Caco-2 (cell line): ENCODE measurements around the gene ATP1A1. TPM values are rescaled to one million over a fixed set of nuclear protein-coding genes. Genes with fewer than 3 reads are reported as not detected.

Experiments
- BruUV-seq: library from RNA; stranded (reverse); fragments of 400-500 nt; replicated peaks from 2 replicates; lab custom pipeline; 2021; lab: Mats Ljungman, UMichigan
- CTCF ChIA-PET: fragments of 300-600 bp; sonication (Branson Sonifier 250); formaldehyde crosslinking; loops from one replicate; lab custom pipeline; 2022; ENCODE audit warnings: antibody characterized with exemption; lab: Charles Lee
- POLR2A ChIA-PET: fragments of 300-600 bp; sonication (Branson Sonifier 250); formaldehyde crosslinking; loops from one replicate; lab custom pipeline; 2022; ENCODE audit warnings: antibody characterized with exemption; lab: Charles Lee
- DNase-seq, 2 experiments: peaks; one replicate each; pipeline versions ENCODE4 v3.0.0 to v3.0.0-alpha.2; 2020 to 2022
- H3K27me3 ChIP-seq: replicated peaks from 2 replicates; pipeline ENCODE4 v1.6.0; 2011; ENCODE audit warnings: low read length; ENCODE audit not compliant: control insufficient read depth, insufficient read depth
- H3K36me3 ChIP-seq: 2 replicates; pipeline ENCODE4 v1.5.1; 2011; ENCODE audit warnings: low read length; ENCODE audit not compliant: control insufficient read depth, insufficient read depth
- H3K4me1 ChIP-seq: fragments of 250-450 bp; sonication (Bioruptor Pico); 2 replicates; pipeline ENCODE4 v1.5.1; 2020; ENCODE audit warnings: mild to moderate bottlenecking
- H3K4me3 ChIP-seq: 2 replicates; pipeline ENCODE4 v1.5.1; 2011; ENCODE audit warnings: low read depth, mild to moderate bottlenecking, control low read depth, low read length
- H3K9me3 ChIP-seq: fragments of 250-450 bp; sonication (Bioruptor Pico); 2 replicates; pipeline ENCODE4 v1.5.1; 2020; ENCODE audit warnings: mild to moderate bottlenecking, moderate library complexity
- H3K27ac Mint-ChIP-seq: one replicate; pipeline ENCODE4 v1.8.0; 2022; ENCODE audit warnings: mixed read lengths; ENCODE audit not compliant: unreplicated experiment
- H3K27me3 Mint-ChIP-seq: one replicate; pipeline ENCODE4 v1.8.0; 2022; ENCODE audit warnings: mixed read lengths; ENCODE audit not compliant: insufficient read depth, unreplicated experiment
- H3K36me3 Mint-ChIP-seq: one replicate; pipeline ENCODE4 v1.8.0; 2022; ENCODE audit warnings: mild to moderate bottlenecking, mixed read lengths; ENCODE audit not compliant: insufficient read depth, unreplicated experiment
- H3K4me1 Mint-ChIP-seq: one replicate; pipeline ENCODE4 v1.8.0; 2022; ENCODE audit warnings: low read depth, mixed read lengths; ENCODE audit not compliant: unreplicated experiment
- H3K4me3 Mint-ChIP-seq: one replicate; pipeline ENCODE4 v1.8.0; 2022; ENCODE audit warnings: mild to moderate bottlenecking, moderate library complexity, mixed read lengths; ENCODE audit not compliant: unreplicated experiment
- H3K9me3 Mint-ChIP-seq: one replicate; pipeline ENCODE4 v1.8.0; 2022; ENCODE audit warnings: mixed read lengths; ENCODE audit not compliant: unreplicated experiment
- intact Hi-C: fragments of 100-400 bp; cut with micrococcal nuclease; formaldehyde crosslinking; loops from one replicate; pipeline ENCODE4 v1.10.0; 2022; ENCODE audit not compliant: unreplicated experiment
- total RNA-seq: library from RNA; stranded (reverse); gene quantifications from 2 replicates; pipeline ENCODE4 v1.2.3, GENCODE V29; 2022
- TF ChIP-seq, protein P1 (sequence below), 2 experiments: fragments of 200-600 bp in 1 of 2; IDR thresholded peaks; 1 replicate in 1 of 2; 2 replicates in 1 of 2; pipeline versions ENCODE4 v1.5.1 to v1.8.0; 2011 to 2022; ENCODE audit warnings: antibody characterized with exemption in 1 of 2, control low read depth in 1 of 2, inconsistent platforms in 1 of 2, low read depth in 1 of 2, low read length in 1 of 2, mild to moderate bottlenecking in 1 of 2, moderate library complexity in 1 of 2; ENCODE audit not compliant: insufficient read depth in 1 of 2, severe bottlenecking in 1 of 2, unreplicated experiment in 1 of 2

ATP1A1 gene
- total RNA-seq, 1 experiment from 2014 or later, result 508 TPM

DNA sequence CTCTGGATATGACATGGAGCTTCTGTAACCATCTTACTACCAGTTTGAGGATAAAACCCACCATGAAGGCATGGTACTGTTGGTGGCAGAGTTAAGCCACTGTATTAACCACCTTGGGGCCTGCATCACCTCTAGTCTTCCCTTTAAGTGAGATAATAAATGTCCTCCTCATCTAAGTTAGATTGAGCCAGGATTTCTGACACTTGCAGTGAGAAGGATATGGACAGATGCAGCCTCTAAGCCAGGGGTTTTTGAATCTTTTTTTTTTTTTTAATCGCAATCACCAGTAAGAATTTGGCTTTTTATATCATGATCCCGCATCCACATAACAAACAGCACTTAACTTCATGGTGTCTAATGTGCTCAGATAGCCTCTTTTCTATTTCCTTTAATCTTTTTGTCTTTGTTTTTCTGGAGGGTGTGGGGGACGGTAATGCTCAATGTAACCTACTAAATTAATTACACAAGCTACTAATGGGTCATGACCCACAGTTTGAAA, 42.2 kb downstream of the ATP1A1 start:
- no TSS peak for BruUV-seq
- DNase-seq, result no peak
- H3K9me3 ChIP-seq, result no peaks in the 10 kb centered on the region
- Mint-ChIP-seq H3K27me3 (no peaks in the 10 kb centered on the region), H3K27ac (no peak overlapping the region), H3K9me3 (no peaks in the 10 kb centered on the region), H3K4me3 (no peak overlapping the region), H3K36me3 (no peaks in the 10 kb centered on the region), H3K4me1 (no peaks in the 10 kb centered on the region)
- TF ChIP-seq, protein P1, sequence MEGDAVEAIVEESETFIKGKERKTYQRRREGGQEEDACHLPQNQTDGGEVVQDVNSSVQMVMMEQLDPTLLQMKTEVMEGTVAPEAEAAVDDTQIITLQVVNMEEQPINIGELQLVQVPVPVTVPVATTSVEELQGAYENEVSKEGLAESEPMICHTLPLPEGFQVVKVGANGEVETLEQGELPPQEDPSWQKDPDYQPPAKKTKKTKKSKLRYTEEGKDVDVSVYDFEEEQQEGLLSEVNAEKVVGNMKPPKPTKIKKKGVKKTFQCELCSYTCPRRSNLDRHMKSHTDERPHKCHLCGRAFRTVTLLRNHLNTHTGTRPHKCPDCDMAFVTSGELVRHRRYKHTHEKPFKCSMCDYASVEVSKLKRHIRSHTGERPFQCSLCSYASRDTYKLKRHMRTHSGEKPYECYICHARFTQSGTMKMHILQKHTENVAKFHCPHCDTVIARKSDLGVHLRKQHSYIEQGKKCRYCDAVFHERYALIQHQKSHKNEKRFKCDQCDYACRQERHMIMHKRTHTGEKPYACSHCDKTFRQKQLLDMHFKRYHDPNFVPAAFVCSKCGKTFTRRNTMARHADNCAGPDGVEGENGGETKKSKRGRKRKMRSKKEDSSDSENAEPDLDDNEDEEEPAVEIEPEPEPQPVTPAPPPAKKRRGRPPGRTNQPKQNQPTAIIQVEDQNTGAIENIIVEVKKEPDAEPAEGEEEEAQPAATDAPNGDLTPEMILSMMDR (IDR thresholded peaks at IDR 0.05; ENCODE audit: insufficient read depth in 1 of 2, low read depth in 1 of 2, low read length in 1 of 2, severe bottlenecking in 1 of 2, unreplicated experiment in 1 of 2), result no peak
- no peak overlapping the region for H3K4me3 ChIP-seq
- intact Hi-C loops, result no loop called here
- POLR2A ChIA-PET, result no interaction called here
- peaks cover 16% of the 10 kb centered on the region for H3K4me1 ChIP-seq
- CTCF ChIA-PET, result no interaction called here
- H3K36me3 ChIP-seq, result no peaks in the 10 kb centered on the region
- H3K27me3 ChIP-seq, result no peaks in the 10 kb centered on the region

DNA sequence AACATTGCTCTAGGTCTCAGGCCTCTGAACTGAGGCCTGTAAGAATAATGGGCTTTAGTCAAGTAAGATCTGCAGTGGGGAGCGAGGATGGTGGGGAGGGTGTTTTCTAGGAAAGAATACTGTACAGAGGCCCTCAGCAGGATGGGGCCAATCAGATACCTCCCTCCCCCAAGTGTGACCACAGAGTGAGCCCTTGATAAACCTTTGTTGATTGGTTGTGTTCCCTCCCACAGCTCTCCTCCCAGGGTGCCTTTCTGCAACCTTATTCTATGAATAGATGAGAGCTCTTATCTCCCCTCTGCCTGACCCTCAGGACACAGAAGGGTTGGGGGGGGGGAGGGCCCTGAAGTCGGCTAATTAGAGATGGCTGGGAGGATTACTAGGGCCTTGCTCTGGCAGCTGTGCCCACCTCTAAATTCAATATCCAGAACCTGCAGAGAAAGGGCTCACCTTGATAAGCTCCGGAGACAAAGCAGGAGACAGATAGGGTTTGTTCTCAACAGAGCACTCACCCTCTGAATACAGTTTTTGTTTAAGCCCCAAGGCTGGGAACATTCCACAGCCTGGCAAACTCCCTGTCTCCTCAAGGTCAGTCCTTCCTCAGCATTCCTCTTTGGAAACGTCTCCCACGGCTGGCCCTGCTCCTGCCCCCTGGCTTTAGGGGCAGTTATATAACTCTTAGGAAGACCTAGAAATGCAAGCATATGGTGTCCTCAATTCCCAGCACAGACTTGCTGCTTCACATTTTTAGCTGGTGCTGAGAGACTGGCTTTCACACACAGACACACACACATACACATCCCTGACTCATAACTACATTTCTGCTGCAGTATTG, 42.9 kb downstream of the ATP1A1 start:
- Histone ChIP-seq H3K36me3 (no peaks in the 10 kb centered on the region), H3K27me3 (no peaks in the 10 kb centered on the region), H3K4me1 (peaks cover 16% of the 10 kb centered on the region), H3K9me3 (no peaks in the 10 kb centered on the region), H3K4me3 (no peak overlapping the region)
- H3K27me3 Mint-ChIP-seq, result no peaks in the 10 kb centered on the region
- TF ChIP-seq, protein P1 (IDR thresholded peaks at IDR 0.05; ENCODE audit: insufficient read depth in 1 of 2, low read depth in 1 of 2, low read length in 1 of 2, severe bottlenecking in 1 of 2, unreplicated experiment in 1 of 2), result no peak
- no peaks in the 10 kb centered on the region for H3K36me3 Mint-ChIP-seq
- BruUV-seq, result no TSS peak
- no peak overlapping the region for H3K4me3 Mint-ChIP-seq
- no peak overlapping the region for H3K27ac Mint-ChIP-seq
- POLR2A ChIA-PET, result no interaction called here
- H3K9me3 Mint-ChIP-seq, result no peaks in the 10 kb centered on the region
- intact Hi-C loops, result no loop called here
- peak in 1 of 2 experiments; percentile 19 for DNase-seq
- H3K4me1 Mint-ChIP-seq, result no peaks in the 10 kb centered on the region
- CTCF ChIA-PET, result interaction anchor here (2.0 to 3.2 kb wide), 2 partner anchors 69 to 277 kb away, joined by 9 to 12 read pairs; no protein-coding TSS in a partner anchor

DNA sequence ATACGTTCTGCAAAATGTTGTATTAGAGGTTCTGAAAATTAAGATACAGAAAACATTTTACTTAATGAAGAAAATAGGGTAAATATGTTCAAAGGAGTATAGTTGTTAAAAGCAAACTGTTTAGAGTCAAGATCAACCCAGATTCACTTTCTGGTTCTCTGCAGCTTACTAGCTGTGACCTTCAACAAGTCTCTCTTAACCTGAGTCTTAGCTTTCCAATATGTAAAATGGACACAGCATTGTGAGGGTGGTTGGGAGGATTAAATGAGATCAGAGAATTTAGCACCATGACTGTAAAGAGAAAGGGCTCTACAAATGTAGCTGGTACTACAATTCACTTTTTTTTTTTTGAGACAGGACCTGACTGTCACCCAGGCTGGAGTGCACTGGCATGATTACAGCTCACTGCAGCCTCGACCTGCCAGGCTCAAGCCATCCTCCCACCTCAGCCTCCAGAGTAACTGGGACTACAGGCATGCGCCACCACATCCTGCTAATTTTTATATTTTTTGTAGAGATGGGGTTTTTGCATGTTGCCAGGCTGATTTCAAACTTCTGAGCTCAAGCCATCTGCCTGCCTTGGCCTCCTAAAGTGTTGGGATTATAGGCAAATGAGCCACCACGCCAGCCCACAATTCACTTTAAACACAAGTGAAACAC, 43.9 kb downstream of the ATP1A1 start:
- H3K4me3 Mint-ChIP-seq, result peak overlapping the region; percentile 75
- Histone ChIP-seq H3K9me3 (no peaks in the 10 kb centered on the region), H3K4me1 (peaks cover 13% of the 10 kb centered on the region), H3K4me3 (no peak overlapping the region), H3K36me3 (no peaks in the 10 kb centered on the region), H3K27me3 (no peaks in the 10 kb centered on the region)
- H3K9me3 Mint-ChIP-seq, result no peaks in the 10 kb centered on the region
- POLR2A ChIA-PET, result no interaction called here
- intact Hi-C loops, result no loop called here
- TF ChIP-seq, protein P1 (IDR thresholded peaks at IDR 0.05; ENCODE audit: insufficient read depth in 1 of 2, low read depth in 1 of 2, low read length in 1 of 2, severe bottlenecking in 1 of 2, unreplicated experiment in 1 of 2), result no peak
- no peaks in the 10 kb centered on the region for H3K27me3 Mint-ChIP-seq
- H3K4me1 Mint-ChIP-seq, result no peaks in the 10 kb centered on the region
- no peak overlapping the region for H3K27ac Mint-ChIP-seq
- no TSS peak for BruUV-seq
- H3K36me3 Mint-ChIP-seq, result peaks cover 4% of the 10 kb centered on the region
- CTCF ChIA-PET, result interaction anchor here (2.0 to 3.2 kb wide), 2 partner anchors 68 to 278 kb away, joined by 9 to 12 read pairs; no protein-coding TSS in a partner anchor
- no peak for DNase-seq
